ENCODE data around the gene HOXA1. TPM values are rescaled to one million over a fixed set of nuclear protein-coding genes. Genes with fewer than 3 reads are reported as not detected.

Gene HOXA1
- total and polyA plus RNA-seq, 2 of the 4 experiments (the other 2 are of a cell fraction), result 0.54 to 1.8 TPM

GRCh38 chr7:27106901-27107240 is 11.1 kb upstream of the HOXA1 start:
- DNase-seq, result no peak
- Histone ChIP-seq H3K4me2 (ENCODE audit: low read depth, low read length) (peak overlapping the region; percentile 49), H4K91ac (ENCODE audit: insufficient read depth, low read depth, low read length) (peak overlapping the region; percentile 80), H2BK15ac (ENCODE audit: low read depth, low read length) (no peak overlapping the region), H3K56ac (ENCODE audit: extremely low read depth, insufficient read depth, low read length) (peak overlapping the region; percentile 70), H2BK5ac (ENCODE audit: low read depth, low read length, poor library complexity, severe bottlenecking) (peak overlapping the region; percentile 95), H2AK9ac (replicated peaks; ENCODE audit: low read depth, low read length, poor library complexity) (peak overlapping the region; percentile 86), H4K5ac (ENCODE audit: low read depth, low read length) (peak overlapping the region; percentile 40; the same call in 1 of the 2 replicates), H3K18ac (ENCODE audit: low read depth, low read length) (peak overlapping the region; percentile 80), H3K9ac (ENCODE audit: low read depth, low read length) (peak overlapping the region; percentile 85), H3K9me3 (ENCODE audit: control insufficient read depth, insufficient read depth, low read length) (no peaks in the 10 kb centered on the region), H3K14ac (replicated peaks; ENCODE audit: low read depth, low read length) (peak overlapping the region; percentile 73), H3K79me1 (ENCODE audit: low read depth in 1 of 2, low read length in 2 of 2) (peaks cover 0 to 43% of the 10 kb centered on the region in 2 experiments; a peak in 2 of 4 replicates), H3K4me3 (ENCODE audit: insufficient read depth, low read depth, low read length) (peak overlapping the region; percentile 22), H3K27me3 (ENCODE audit: control insufficient read depth, insufficient read depth, low read length) (no peaks in the 10 kb centered on the region), H3K23ac (ENCODE audit: low read depth, low read length) (peak overlapping the region; percentile 99; the same call in 1 of the 2 replicates), H3K9me1 (ENCODE audit: insufficient read depth, low read length) (peaks cover 13% of the 10 kb centered on the region; the same call in 1 of the 2 replicates), H2BK20ac (ENCODE audit: low read depth, low read length) (no peak overlapping the region), H3K4ac (ENCODE audit: low read depth, low read length) (peak overlapping the region; percentile 82), H4K20me1 (ENCODE audit: insufficient read depth, low read length) (peaks cover 9% of the 10 kb centered on the region; the same call in 1 of the 2 replicates), H2BK120ac (ENCODE audit: low read depth, low read length) (peak overlapping the region; percentile 89), H2AK5ac (ENCODE audit: low read depth, low read length) (no peak overlapping the region), H2AFZ (replicated peaks; ENCODE audit: low read length, poor library complexity) (peak overlapping the region; percentile 80), H3K36me3 (ENCODE audit: control insufficient read depth, insufficient read depth, low read length) (peaks cover 9% of the 10 kb centered on the region; the same call in 1 of the 2 replicates), H3K27ac (ENCODE audit: insufficient read depth, low read length) (peak overlapping the region; percentile 96), H3K4me1 (ENCODE audit: control insufficient read depth, insufficient read depth, low read length) (peaks cover 50% of the 10 kb centered on the region), H4K8ac (ENCODE audit: low read depth in 2 of 2, low read length in 2 of 2) (peak overlapping the region; percentile 88 to 89)
- no peak; the same call in 1 of the 2 replicates for ATAC-seq (ENCODE audit: low read depth)
- in situ Hi-C loops (cut with MboI; ENCODE audit: low sequenced_read_pairs), result loop anchor here (10.0 kb wide), 1 partner anchor 912 kb away; no protein-coding TSS in a partner anchor
- no CpG with 5 or more reads among the region's 14 CpGs for WGBS, 2 experiments (ENCODE audit: extremely low coverage in 2 of 2, insufficient read length in 1 of 2)
- CTCF ChIA-PET, result no interaction called here
- no TSS peak for BruUV-seq (replicated peaks)
- intact Hi-C loops (cut with micrococcal nuclease), result no loop called here
- dilution Hi-C loops (cut with HindIII; ENCODE audit: low sequenced_read_pairs, unreplicated experiment), result no loop called here
- no peak for TF ChIP-seq CEBPB (IDR thresholded peaks at IDR 0.05; ENCODE audit: low read depth, low read length)
- no peak for TF ChIP-seq RCOR1 (IDR thresholded peaks at IDR 0.05; ENCODE audit: insufficient replicate concordance, low read length)
- no peak for TF ChIP-seq RAD21 (IDR thresholded peaks at IDR 0.05; ENCODE audit: low read length)
- TF ChIP-seq CHD1 (IDR thresholded peaks at IDR 0.05; ENCODE audit: low read depth, low read length), result no peak
- TF ChIP-seq BHLHE40 (IDR thresholded peaks at IDR 0.05; ENCODE audit: low read depth, low read length), result no peak
- TF ChIP-seq POLR2A (IDR thresholded peaks at IDR 0.05; ENCODE audit: low read depth, low read length), result no peak
- TF ChIP-seq MAFK (IDR thresholded peaks at IDR 0.05; ENCODE audit: low read depth, low read length), result no peak
- TF ChIP-seq SMC3 (IDR thresholded peaks at IDR 0.05; ENCODE audit: low read depth, low read length), result no peak
- POLR2A ChIA-PET (ENCODE audit: unreplicated experiment), result interaction anchor here (1.3 kb wide), 1 partner anchor 10 kb away, joined by 5 read pairs; no protein-coding TSS in a partner anchor

All from IMR-90 (cell line).